Mammary epithelial cell (primary cell): ENCODE data around the gene VEGFD.

ENCODE experiments used
- CTCF ChIP-seq, 2 donors: IDR thresholded peaks in 1 of 2; conservative IDR thresholded peaks in 1 of 2; 2 replicates each; pipeline ENCODE4 v1.5.1; 2011 to 2012; ENCODE audit warnings: inconsistent platforms in 2 of 2, low read length in 2 of 2, mild to moderate bottlenecking in 2 of 2, control low read depth in 1 of 2, low read depth in 1 of 2; ENCODE audit not compliant: insufficient read depth in 1 of 2; ENCODE audit errors: extremely low read depth in 1 of 2
- EZH2 ChIP-seq: IDR thresholded peaks from 2 replicates; pipeline ENCODE4 v1.6.1; 2012; ENCODE audit warnings: low read length, inconsistent platforms, borderline replicate concordance

- TF ChIP-seq CTCF (conservative IDR thresholded peaks at IDR 0.05 in 1 of 2, IDR thresholded peaks at IDR 0.05 in 1 of 2; ENCODE audit: extremely low read depth in 1 of 2, insufficient read depth in 1 of 2, low read depth in 1 of 2, low read length in 2 of 2) (no peak), EZH2 (no peak)
Measured at GRCh38 chrX:15416133-15416993, 32.1 kb upstream of the VEGFD start.
